ENCODE measurements around the gene ZFP36L1.

ZFP36L1 gene

DNA sequence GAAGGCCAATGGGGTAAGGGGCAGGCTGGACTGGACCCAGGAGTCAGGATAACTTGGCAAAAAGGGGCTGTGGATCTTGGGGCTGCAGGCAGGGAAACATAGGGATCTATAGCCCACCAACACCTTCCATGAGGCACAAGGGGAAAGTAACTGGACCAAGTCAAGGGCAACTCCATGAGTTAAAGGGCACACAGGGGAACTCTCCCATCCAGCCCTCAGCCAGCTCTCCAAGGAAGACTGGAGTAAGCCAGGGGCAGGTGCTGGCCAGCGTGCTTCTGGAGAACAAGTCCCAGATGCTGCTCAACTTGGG lies 31.3 kb upstream of the ZFP36L1 start:
- Histone ChIP-seq H3K27me3 (ENCODE audit: control insufficient read depth, low read length) (no peaks in the 10 kb centered on the region), H3K9me3 (ENCODE audit: control insufficient read depth, insufficient read depth, low read length) (no peaks in the 10 kb centered on the region), H3K4me3 (ENCODE audit: low read length) (peak overlapping the region; percentile 39; the same call in 1 of the 2 replicates), H3K36me3 (ENCODE audit: control insufficient read depth, low read length) (no peaks in the 10 kb centered on the region), H3K79me2 (ENCODE audit: control insufficient read depth, low read length) (no peaks in the 10 kb centered on the region), H4K20me1 (ENCODE audit: control insufficient read depth, insufficient read depth, low read depth, low read length) (no peaks in the 10 kb centered on the region), H3F3A (ENCODE audit: control insufficient read depth, insufficient read depth) (0 out of 2 replicates have a peak, but pooled peaks cover 9% of the 10 kb centered on the region), H3K4me1 (ENCODE audit: control insufficient read depth, low read length) (peaks cover 74% of the 10 kb centered on the region), H3K9me2 (replicated peaks; ENCODE audit: control insufficient read depth, low read length) (no peaks in the 10 kb centered on the region), H3K27ac (ENCODE audit: low read depth, low read length) (no peak overlapping the region), H3K4me2 (ENCODE audit: low read length) (peak overlapping the region; percentile 60)
- no peak for TF ChIP-seq EZH2phosphoT487 (IDR thresholded peaks at IDR 0.05; ENCODE audit: borderline replicate concordance, low read length)
- TF ChIP-seq, protein P1, sequence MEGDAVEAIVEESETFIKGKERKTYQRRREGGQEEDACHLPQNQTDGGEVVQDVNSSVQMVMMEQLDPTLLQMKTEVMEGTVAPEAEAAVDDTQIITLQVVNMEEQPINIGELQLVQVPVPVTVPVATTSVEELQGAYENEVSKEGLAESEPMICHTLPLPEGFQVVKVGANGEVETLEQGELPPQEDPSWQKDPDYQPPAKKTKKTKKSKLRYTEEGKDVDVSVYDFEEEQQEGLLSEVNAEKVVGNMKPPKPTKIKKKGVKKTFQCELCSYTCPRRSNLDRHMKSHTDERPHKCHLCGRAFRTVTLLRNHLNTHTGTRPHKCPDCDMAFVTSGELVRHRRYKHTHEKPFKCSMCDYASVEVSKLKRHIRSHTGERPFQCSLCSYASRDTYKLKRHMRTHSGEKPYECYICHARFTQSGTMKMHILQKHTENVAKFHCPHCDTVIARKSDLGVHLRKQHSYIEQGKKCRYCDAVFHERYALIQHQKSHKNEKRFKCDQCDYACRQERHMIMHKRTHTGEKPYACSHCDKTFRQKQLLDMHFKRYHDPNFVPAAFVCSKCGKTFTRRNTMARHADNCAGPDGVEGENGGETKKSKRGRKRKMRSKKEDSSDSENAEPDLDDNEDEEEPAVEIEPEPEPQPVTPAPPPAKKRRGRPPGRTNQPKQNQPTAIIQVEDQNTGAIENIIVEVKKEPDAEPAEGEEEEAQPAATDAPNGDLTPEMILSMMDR (IDR thresholded peaks at IDR 0.05; ENCODE audit: low read depth, low read length, poor library complexity, severe bottlenecking), result no peak

DNA sequence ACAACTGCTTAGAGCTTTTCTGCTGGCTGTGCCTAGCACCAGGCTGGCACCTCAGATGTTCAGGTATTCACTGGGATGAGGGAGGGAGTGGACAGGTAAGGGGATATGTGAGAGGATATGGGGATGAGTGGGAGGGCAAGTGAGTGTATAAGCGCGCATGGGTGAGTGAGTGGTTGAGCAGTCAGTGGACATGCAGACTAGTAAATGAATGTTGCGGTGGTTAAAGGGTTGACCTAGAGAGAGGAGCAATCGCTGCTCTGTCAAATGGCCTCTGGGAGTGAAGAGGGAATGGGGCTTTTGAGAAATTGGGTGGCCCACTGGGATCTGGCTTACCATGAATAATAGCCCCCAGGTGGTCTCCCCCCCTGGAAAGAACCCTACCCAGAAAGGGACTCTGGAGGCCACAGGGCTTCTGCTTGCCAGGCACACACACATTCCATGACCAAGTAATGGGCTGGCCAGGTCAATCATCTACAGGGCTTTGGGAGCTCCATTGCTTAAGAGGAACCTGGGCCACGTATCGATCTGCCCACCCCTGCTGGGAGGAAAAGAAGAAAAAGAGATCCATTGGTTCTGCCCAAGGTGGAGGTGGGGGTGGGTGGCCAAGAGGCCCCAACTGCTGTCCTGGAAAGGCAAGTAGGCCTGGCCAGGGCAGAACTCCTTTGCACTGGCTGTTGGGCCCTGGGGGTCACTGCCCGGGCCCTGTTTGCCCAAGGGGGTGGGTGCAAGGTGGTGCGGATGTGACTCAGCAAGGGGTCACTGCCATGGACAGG lies 30.8 kb upstream of the ZFP36L1 start:
- Histone ChIP-seq H3K4me1 (ENCODE audit: control insufficient read depth, low read length) (peaks cover 72% of the 10 kb centered on the region), H3K4me2 (ENCODE audit: low read length) (peak overlapping the region; percentile 78)

DNA sequence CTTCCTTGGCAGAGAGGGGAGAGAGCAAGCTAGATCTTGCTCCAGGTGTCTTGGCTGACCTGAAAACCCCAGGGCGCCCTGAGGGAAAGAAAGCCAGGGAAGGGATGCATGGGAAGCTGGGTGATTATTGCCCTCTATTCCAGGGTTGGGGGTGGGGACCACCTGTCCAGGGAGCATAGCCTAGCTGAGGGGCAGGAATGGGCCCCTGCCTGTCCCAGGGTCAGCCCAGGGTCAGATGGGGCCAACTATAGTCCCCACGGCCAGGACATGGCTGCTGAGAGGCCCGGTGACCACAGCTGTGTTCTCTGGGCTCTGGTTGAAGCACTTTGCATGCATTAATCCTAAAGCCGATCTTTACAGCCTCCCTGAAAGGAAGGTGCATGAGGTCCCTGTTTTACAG lies 30.1 kb upstream of the ZFP36L1 start:
- peak overlapping the region; percentile 60 for H3K27ac ChIP-seq (ENCODE audit: low read depth, low read length)
- H3K4me2 ChIP-seq (ENCODE audit: low read length), result peak overlapping the region; percentile 78
- 0 out of 2 replicates have a peak, but pooled peaks cover 3% of the 10 kb centered on the region for H3F3A ChIP-seq (ENCODE audit: control insufficient read depth, insufficient read depth)
- peaks cover 72% of the 10 kb centered on the region for H3K4me1 ChIP-seq (ENCODE audit: control insufficient read depth, low read length)
- TF ChIP-seq EZH2phosphoT487 (IDR thresholded peaks at IDR 0.05; ENCODE audit: borderline replicate concordance, low read length), result no peak
- TF ChIP-seq, protein P1 (IDR thresholded peaks at IDR 0.05; ENCODE audit: low read depth, low read length, poor library complexity, severe bottlenecking), result no peak
- H3K27me3 ChIP-seq (ENCODE audit: control insufficient read depth, low read length), result no peaks in the 10 kb centered on the region
- H4K20me1 ChIP-seq (ENCODE audit: control insufficient read depth, insufficient read depth, low read depth, low read length), result no peaks in the 10 kb centered on the region
- no peaks in the 10 kb centered on the region for H3K36me3 ChIP-seq (ENCODE audit: control insufficient read depth, low read length)
- peak overlapping the region; percentile 70 for H3K4me3 ChIP-seq (ENCODE audit: low read length)
- no peaks in the 10 kb centered on the region for H3K9me3 ChIP-seq (ENCODE audit: control insufficient read depth, insufficient read depth, low read length)
- no peaks in the 10 kb centered on the region for H3K9me2 ChIP-seq (replicated peaks; ENCODE audit: control insufficient read depth, low read length)
- no peaks in the 10 kb centered on the region for H3K79me2 ChIP-seq (ENCODE audit: control insufficient read depth, low read length)

More for the DNA sequence above, 30.8 kb upstream of the ZFP36L1 start:
- H3K79me2 ChIP-seq (ENCODE audit: control insufficient read depth, low read length), result no peaks in the 10 kb centered on the region
- TF ChIP-seq, protein P1 (IDR thresholded peaks at IDR 0.05; ENCODE audit: low read depth, low read length, poor library complexity, severe bottlenecking), result no peak
- no peak for TF ChIP-seq EZH2phosphoT487 (IDR thresholded peaks at IDR 0.05; ENCODE audit: borderline replicate concordance, low read length)
- 0 out of 2 replicates have a peak, but pooled peaks cover 4% of the 10 kb centered on the region for H3F3A ChIP-seq (ENCODE audit: control insufficient read depth, insufficient read depth)
- no peaks in the 10 kb centered on the region for H4K20me1 ChIP-seq (ENCODE audit: control insufficient read depth, insufficient read depth, low read depth, low read length)
- 0 out of 2 replicates have a peak overlapping the region, but pooled peaks have one; percentile 70 for H3K4me3 ChIP-seq (ENCODE audit: low read length)
- H3K27ac ChIP-seq (ENCODE audit: low read depth, low read length), result peak overlapping the region; percentile 60
- H3K27me3 ChIP-seq (ENCODE audit: control insufficient read depth, low read length), result no peaks in the 10 kb centered on the region
- no peaks in the 10 kb centered on the region for H3K9me2 ChIP-seq (replicated peaks; ENCODE audit: control insufficient read depth, low read length)
- H3K9me3 ChIP-seq (ENCODE audit: control insufficient read depth, insufficient read depth, low read length), result no peaks in the 10 kb centered on the region
- no peaks in the 10 kb centered on the region for H3K36me3 ChIP-seq (ENCODE audit: control insufficient read depth, low read length)

Data from DOHH2 (cell line).